Vagina (tissue), 2 donors: ENCODE measurements around the gene ZBTB49.

ENCODE experiments used
- CTCF ChIP-seq, 3 experiments: fragments of 450-650 bp in 2 of 3; fragments of 200-600 bp in 1 of 3; sonication (generic) in 1 of 3; IDR thresholded peaks; one replicate each; pipeline ENCODE4 v1.5.1; 2017 to 2019; ENCODE audit warnings: antibody characterized with exemption in 3 of 3, mild to moderate bottlenecking in 2 of 3, moderate library complexity in 2 of 3
- POLR2A ChIP-seq, 2 donors: fragments of 450-650 bp; IDR thresholded peaks; one replicate each; pipeline ENCODE4 v1.6.1; 2017; ENCODE audit warnings: antibody characterized with exemption in 2 of 2, mild to moderate bottlenecking in 2 of 2, moderate library complexity in 2 of 2

- TF ChIP-seq POLR2A (IDR thresholded peaks at IDR 0.05) = no peak
- no peak for TF ChIP-seq CTCF (IDR thresholded peaks at IDR 0.05)
These were observed 2.0 kb upstream of the ZBTB49 start for GRCh38 chr4:4288098-4288497.
